HepG2 (cell line): Measurements from ENCODE around the gene KCNAB2. TPM values are rescaled to one million over a fixed set of nuclear protein-coding genes. Genes with fewer than 3 reads are reported as not detected.

ENCODE experiments used
- CC2D1A ChIP-seq: sonication (generic); formaldehyde crosslinking; IDR thresholded peaks from 2 replicates; pipeline ENCODE4 v1.8.1; 2023; ENCODE audit warnings: mild to moderate bottlenecking, missing genetic modification reagents
- HOXA5 ChIP-seq: sonication (generic); formaldehyde crosslinking; IDR thresholded peaks from 2 replicates; pipeline ENCODE4 v1.4.0; 2020; ENCODE audit warnings: missing genetic modification reagents
- KDM1A ChIP-seq: IDR thresholded peaks from 2 replicates; pipeline ENCODE4 v1.6.1; 2016; ENCODE audit warnings: missing compliant biosample characterization
- KLF11 ChIP-seq: IDR thresholded peaks from 2 replicates; pipeline ENCODE4 v1.6.1; 2016; ENCODE audit warnings: missing compliant biosample characterization
- NCOR1 ChIP-seq: fragments of 200-600 bp; sonication (generic); IDR thresholded peaks from 2 replicates; pipeline ENCODE4 v1.7.0; 2017; ENCODE audit warnings: antibody characterized with exemption, low read length, borderline replicate concordance
- RFXANK ChIP-seq: IDR thresholded peaks from 2 replicates; pipeline ENCODE4 v1.6.1; 2016
- U2AF1 ChIP-seq: fragments of 200-400 bp; formaldehyde crosslinking; optimal IDR thresholded peaks from 2 replicates; pipeline ENCODE3; 2017; ENCODE audit warnings: mild to moderate bottlenecking, low read depth, low read length
- ZBTB7B ChIP-seq: sonication (generic); formaldehyde crosslinking; IDR thresholded peaks from 2 replicates; pipeline ENCODE4 v1.4.0; 2020; ENCODE audit warnings: missing genetic modification reagents
- ZMYM3 ChIP-seq: sonication (generic); formaldehyde crosslinking; IDR thresholded peaks from 2 replicates; pipeline ENCODE4 v1.5.1; 2020; ENCODE audit warnings: mild to moderate bottlenecking, missing genetic modification reagents
- ZNF44 ChIP-seq: sonication (generic); formaldehyde crosslinking; IDR thresholded peaks from 2 replicates; pipeline ENCODE4 v1.5.1; 2020; ENCODE audit warnings: mild to moderate bottlenecking, missing genetic modification reagents
- ZNF484 ChIP-seq: sonication (generic); formaldehyde crosslinking; IDR thresholded peaks from 2 replicates; pipeline ENCODE4 v1.5.1; 2020; ENCODE audit warnings: mild to moderate bottlenecking, low read depth, missing genetic modification reagents, borderline replicate concordance
- ZNF547 ChIP-seq: sonication (generic); formaldehyde crosslinking; IDR thresholded peaks from 2 replicates; pipeline ENCODE4 v1.5.1; 2020; ENCODE audit warnings: mild to moderate bottlenecking, missing genetic modification reagents
- ZNF75D ChIP-seq: sonication (generic); formaldehyde crosslinking; IDR thresholded peaks from 2 replicates; pipeline ENCODE4 v1.8.1; 2023; ENCODE audit warnings: missing genetic modification reagents, mild to moderate bottlenecking, borderline replicate concordance
- polyA plus RNA-seq, 8 experiments: library from polyadenylated mRNA; depleted of rRNA in 3 of 8; stranded (reverse) in 7 of 8; unstranded in 1 of 8; fragments of >200 nt; fragmentation: Illumina TruSeq in 4 of 8; extraction: Trizol in 4 of 8; gene quantifications; 2 replicates each; pipeline versions ENCODE4 v1.2.1 to v1.2.3, GENCODE V29; 2011 to 2016; ENCODE audit warnings: low read depth in 4 of 8, missing spikeins in 1 of 8, mixed read lengths in 1 of 8; ENCODE audit not compliant: insufficient read depth in 1 of 8
- total RNA-seq, 5 experiments: library from RNA; depleted of rRNA; stranded (reverse); fragments of >200 nt; fragmentation: Illumina TruSeq; extraction: Trizol; gene quantifications; 2 replicates each; pipeline ENCODE4 v1.2.3, GENCODE V29; 2016; ENCODE audit warnings: low read depth in 1 of 5
- TF ChIP-seq, protein P1 (sequence below): sonication (generic); formaldehyde crosslinking; IDR thresholded peaks from 2 replicates; pipeline ENCODE4 v1.8.0; 2023; ENCODE audit warnings: mild to moderate bottlenecking, missing genetic modification reagents
- TF ChIP-seq, protein P2 (sequence below): sonication (generic); formaldehyde crosslinking; IDR thresholded peaks from 2 replicates; pipeline ENCODE4 v1.8.1; 2023; ENCODE audit warnings: mild to moderate bottlenecking, inconsistent platforms, moderate library complexity, missing genetic modification reagents, borderline replicate concordance
- TF ChIP-seq, protein P3 (sequence below): conservative IDR thresholded peaks from 2 replicates; pipeline ENCODE4 v1.6.1; 2018; ENCODE audit warnings: missing genetic modification reagents
- TF ChIP-seq, protein P4 (sequence below): fragments of 450-650 bp; IDR thresholded peaks from 2 replicates; pipeline ENCODE4 v1.6.1; 2017; ENCODE audit warnings: mild to moderate bottlenecking
- TF ChIP-seq, protein P5 (sequence below): IDR thresholded peaks from 2 replicates; pipeline ENCODE4 v1.6.1; 2012; ENCODE audit warnings: low read length, improper control_type of control experiment
- TF ChIP-seq, protein P6 (sequence below): sonication (generic); formaldehyde crosslinking; IDR thresholded peaks from 2 replicates; pipeline ENCODE4 v1.8.1; 2023; ENCODE audit warnings: missing genetic modification reagents, inconsistent platforms, borderline replicate concordance

Gene KCNAB2
- total and polyA plus RNA-seq, 2 of the 13 experiments (the other 11 are each of a cell fraction or from before 2014, with no cell fraction given): 6.2 to 8.8 TPM

DNA sequence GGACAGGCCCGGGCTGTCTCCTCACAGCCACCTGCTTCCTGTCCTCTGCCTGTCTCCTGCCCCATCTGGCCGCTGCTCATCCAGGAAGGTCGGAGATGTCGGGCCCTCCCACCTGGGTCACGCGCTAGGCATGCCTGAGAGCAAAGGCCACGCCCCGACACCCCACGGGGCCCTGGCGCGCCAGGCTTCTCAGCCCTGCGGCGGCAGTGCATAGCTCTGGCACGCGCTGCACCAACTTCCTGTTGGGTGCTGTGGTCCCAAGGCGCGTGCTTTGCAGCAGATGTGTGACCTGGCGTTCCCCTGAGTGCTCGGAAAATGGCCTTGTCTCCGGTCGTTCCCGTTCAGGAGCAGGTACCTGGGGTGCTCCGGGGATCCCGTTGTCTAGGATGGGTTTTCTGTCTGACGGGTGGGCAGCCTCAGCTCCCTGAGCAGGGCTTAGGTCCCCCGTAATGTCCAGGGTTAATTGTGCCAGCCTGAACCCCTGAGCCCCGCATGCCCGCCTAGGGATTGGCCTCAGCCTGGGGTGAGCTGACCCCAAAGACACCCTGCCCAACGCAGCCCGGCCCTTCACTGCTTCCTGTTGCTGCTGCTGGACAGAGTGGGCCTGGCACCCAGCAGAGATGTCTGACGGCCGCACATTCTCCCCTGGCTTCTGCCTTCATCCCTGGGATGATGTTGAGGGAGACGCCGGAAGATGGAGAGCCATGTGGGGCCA is 19.4 kb upstream of the KCNAB2 start (continued):
- peak; percentile 51; the same call in 1 of the 2 replicates for TF ChIP-seq ZBTB7B (CRISPR knock-in tag)
- TF ChIP-seq U2AF1: no peak
- 0 out of 2 replicates have a peak, but pooled peaks have one; percentile 53 for TF ChIP-seq KLF11 (CRISPR knock-in tag)
- TF ChIP-seq, protein P1, sequence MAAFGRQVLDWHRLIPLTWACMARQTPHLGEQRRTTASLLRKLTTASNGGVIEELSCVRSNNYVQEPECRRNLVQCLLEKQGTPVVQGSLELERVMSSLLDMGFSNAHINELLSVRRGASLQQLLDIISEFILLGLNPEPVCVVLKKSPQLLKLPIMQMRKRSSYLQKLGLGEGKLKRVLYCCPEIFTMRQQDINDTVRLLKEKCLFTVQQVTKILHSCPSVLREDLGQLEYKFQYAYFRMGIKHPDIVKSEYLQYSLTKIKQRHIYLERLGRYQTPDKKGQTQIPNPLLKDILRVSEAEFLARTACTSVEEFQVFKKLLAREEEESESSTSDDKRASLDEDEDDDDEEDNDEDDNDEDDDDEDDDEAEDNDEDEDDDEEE (CRISPR knock-in tag): peak; percentile 89
- TF ChIP-seq ZNF44: no peak
- TF ChIP-seq, protein P2, sequence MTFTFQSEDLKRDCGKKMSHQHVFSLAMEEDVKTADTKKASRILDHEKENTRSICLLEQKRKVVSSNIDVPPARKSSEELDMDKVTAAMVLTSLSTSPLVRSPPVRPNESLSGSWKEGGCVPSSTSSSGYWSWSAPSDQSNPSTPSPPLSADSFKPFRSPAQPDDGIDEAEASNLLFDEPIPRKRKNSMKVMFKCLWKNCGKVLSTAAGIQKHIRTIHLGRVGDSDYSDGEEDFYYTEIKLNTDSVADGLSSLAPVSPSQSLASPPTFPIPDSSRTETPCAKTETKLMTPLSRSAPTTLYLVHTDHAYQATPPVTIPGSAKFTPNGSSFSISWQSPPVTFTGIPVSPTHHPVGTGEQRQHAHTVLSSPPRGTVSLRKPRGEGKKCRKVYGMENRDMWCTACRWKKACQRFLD (CRISPR knock-in tag): peak; percentile 83
- 0 out of 2 replicates have a peak, but pooled peaks have one; percentile 22 for TF ChIP-seq ZNF547
- TF ChIP-seq ZMYM3 (CRISPR knock-in tag): no peak
- no peak; the same call in 1 of the 2 replicates for TF ChIP-seq ZNF484 (CRISPR knock-in tag)
- TF ChIP-seq, protein P3, sequence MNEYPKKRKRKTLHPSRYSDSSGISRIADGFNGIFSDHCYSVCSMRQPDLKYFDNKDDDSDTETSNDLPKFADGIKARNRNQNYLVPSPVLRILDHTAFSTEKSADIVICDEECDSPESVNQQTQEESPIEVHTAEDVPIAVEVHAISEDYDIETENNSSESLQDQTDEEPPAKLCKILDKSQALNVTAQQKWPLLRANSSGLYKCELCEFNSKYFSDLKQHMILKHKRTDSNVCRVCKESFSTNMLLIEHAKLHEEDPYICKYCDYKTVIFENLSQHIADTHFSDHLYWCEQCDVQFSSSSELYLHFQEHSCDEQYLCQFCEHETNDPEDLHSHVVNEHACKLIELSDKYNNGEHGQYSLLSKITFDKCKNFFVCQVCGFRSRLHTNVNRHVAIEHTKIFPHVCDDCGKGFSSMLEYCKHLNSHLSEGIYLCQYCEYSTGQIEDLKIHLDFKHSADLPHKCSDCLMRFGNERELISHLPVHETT (CRISPR knock-in tag): no peak; the same call in 1 of the 2 replicates
- TF ChIP-seq, protein P4, sequence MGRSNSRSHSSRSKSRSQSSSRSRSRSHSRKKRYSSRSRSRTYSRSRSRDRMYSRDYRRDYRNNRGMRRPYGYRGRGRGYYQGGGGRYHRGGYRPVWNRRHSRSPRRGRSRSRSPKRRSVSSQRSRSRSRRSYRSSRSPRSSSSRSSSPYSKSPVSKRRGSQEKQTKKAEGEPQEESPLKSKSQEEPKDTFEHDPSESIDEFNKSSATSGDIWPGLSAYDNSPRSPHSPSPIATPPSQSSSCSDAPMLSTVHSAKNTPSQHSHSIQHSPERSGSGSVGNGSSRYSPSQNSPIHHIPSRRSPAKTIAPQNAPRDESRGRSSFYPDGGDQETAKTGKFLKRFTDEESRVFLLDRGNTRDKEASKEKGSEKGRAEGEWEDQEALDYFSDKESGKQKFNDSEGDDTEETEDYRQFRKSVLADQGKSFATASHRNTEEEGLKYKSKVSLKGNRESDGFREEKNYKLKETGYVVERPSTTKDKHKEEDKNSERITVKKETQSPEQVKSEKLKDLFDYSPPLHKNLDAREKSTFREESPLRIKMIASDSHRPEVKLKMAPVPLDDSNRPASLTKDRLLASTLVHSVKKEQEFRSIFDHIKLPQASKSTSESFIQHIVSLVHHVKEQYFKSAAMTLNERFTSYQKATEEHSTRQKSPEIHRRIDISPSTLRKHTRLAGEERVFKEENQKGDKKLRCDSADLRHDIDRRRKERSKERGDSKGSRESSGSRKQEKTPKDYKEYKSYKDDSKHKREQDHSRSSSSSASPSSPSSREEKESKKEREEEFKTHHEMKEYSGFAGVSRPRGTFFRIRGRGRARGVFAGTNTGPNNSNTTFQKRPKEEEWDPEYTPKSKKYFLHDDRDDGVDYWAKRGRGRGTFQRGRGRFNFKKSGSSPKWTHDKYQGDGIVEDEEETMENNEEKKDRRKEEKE: no peak
- TF ChIP-seq RFXANK (CRISPR knock-in tag): no peak
- TF ChIP-seq, protein P5, sequence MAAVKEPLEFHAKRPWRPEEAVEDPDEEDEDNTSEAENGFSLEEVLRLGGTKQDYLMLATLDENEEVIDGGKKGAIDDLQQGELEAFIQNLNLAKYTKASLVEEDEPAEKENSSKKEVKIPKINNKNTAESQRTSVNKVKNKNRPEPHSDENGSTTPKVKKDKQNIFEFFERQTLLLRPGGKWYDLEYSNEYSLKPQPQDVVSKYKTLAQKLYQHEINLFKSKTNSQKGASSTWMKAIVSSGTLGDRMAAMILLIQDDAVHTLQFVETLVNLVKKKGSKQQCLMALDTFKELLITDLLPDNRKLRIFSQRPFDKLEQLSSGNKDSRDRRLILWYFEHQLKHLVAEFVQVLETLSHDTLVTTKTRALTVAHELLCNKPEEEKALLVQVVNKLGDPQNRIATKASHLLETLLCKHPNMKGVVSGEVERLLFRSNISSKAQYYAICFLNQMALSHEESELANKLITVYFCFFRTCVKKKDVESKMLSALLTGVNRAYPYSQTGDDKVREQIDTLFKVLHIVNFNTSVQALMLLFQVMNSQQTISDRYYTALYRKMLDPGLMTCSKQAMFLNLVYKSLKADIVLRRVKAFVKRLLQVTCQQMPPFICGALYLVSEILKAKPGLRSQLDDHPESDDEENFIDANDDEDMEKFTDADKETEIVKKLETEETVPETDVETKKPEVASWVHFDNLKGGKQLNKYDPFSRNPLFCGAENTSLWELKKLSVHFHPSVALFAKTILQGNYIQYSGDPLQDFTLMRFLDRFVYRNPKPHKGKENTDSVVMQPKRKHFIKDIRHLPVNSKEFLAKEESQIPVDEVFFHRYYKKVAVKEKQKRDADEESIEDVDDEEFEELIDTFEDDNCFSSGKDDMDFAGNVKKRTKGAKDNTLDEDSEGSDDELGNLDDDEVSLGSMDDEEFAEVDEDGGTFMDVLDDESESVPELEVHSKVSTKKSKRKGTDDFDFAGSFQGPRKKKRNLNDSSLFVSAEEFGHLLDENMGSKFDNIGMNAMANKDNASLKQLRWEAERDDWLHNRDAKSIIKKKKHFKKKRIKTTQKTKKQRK: no peak
- TF ChIP-seq, protein P6, sequence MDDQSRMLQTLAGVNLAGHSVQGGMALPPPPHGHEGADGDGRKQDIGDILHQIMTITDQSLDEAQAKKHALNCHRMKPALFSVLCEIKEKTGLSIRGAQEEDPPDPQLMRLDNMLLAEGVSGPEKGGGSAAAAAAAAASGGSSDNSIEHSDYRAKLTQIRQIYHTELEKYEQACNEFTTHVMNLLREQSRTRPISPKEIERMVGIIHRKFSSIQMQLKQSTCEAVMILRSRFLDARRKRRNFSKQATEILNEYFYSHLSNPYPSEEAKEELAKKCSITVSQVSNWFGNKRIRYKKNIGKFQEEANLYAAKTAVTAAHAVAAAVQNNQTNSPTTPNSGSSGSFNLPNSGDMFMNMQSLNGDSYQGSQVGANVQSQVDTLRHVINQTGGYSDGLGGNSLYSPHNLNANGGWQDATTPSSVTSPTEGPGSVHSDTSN (CRISPR knock-in tag): no peak
- TF ChIP-seq CC2D1A (CRISPR knock-in tag): no peak
- no peak for TF ChIP-seq ZNF75D (CRISPR knock-in tag)
- TF ChIP-seq HOXA5 (CRISPR knock-in tag): peak; percentile 63; the same call in 1 of the 2 replicates
- TF ChIP-seq KDM1A: no peak
- no peak for TF ChIP-seq NCOR1
